HCT116 (cell line): ENCODE measurements around the gene MAB21L3. TPM values are rescaled to one million over a fixed set of nuclear protein-coding genes. Genes with fewer than 3 reads are reported as not detected.

ENCODE experiments used
- ATAC-seq: fragments of 200-7000 bp; cut with Tn5 transposase; 2 replicates; pipeline ENCODE4 v1.9.1; 2020; ENCODE audit warnings: mild to moderate bottlenecking, moderate library complexity
- BruUV-seq: library from RNA; stranded (reverse); fragments of 400-500 nt; replicated peaks from 2 replicates; lab custom pipeline; 2021; lab: Mats Ljungman, UMichigan
- CTCF ChIA-PET: fragments of 300-600 bp; sonication (Branson Sonifier 250); formaldehyde crosslinking; loops from one replicate; lab custom pipeline; 2021; ENCODE audit warnings: antibody characterized with exemption; lab: Charles Lee
- POLR2A ChIA-PET: fragments of 300-600, 350-600 bp; sonication (Branson Sonifier 250); formaldehyde crosslinking; loops from one replicate; lab custom pipeline; 2021; ENCODE audit warnings: antibody characterized with exemption; lab: Charles Lee
- RAD21 ChIA-PET, 2 experiments: fragments of 300-600 bp; sonication (Branson Sonifier 250); formaldehyde crosslinking; loops; one replicate each; lab custom pipeline; 2023; ENCODE audit warnings: low total read pairs in 2 of 2; ENCODE audit not compliant: uncharacterized antibody in 2 of 2, unreplicated experiment in 2 of 2, low non-redundant PET in 1 of 2; lab: Charles Lee
- DNase-seq: peaks from one replicate; pipeline ENCODE4 v3.0.0-alpha.2; 2010; ENCODE audit warnings: low read depth, low spot score
- H2AFZ ChIP-seq: fragments of 200-600 bp; shearing (Covaris generic), sonication (generic); 2 replicates; pipeline ENCODE4 v1.6.1; 2017; ENCODE audit warnings: low read depth, mixed run types, mixed read lengths, antibody characterized with exemption, low read length; ENCODE audit not compliant: poor library complexity, severe bottlenecking
- H3K27ac ChIP-seq: 2 replicates; pipeline ENCODE4 v1.5.1; 2012; ENCODE audit warnings: low read depth, low read length
- H3K27me3 ChIP-seq: fragments of 200-600 bp; sonication (generic); 2 replicates; pipeline ENCODE4 v1.6.1; 2016; ENCODE audit warnings: mixed run types, low read length, mixed read lengths; ENCODE audit not compliant: insufficient read depth
- H3K36me3 ChIP-seq, 2 experiments: fragments of 200-500 bp in 1 of 2; fragments of 200-600 bp in 1 of 2; sonication (Bioruptor generic) in 1 of 2; sonication (generic) in 1 of 2; 2 replicates each; pipeline versions ENCODE4 v1.5.1 to v1.6.1; 2014 to 2016; ENCODE audit warnings: low read length in 2 of 2, inconsistent platforms in 1 of 2, mixed read lengths in 1 of 2, mixed run types in 1 of 2; ENCODE audit not compliant: insufficient read depth in 2 of 2, control insufficient read depth in 1 of 2
- H3K4me1 ChIP-seq, 2 experiments: fragments of 200-600 bp in 1 of 2; sonication (generic) in 1 of 2; 2 replicates each; pipeline versions ENCODE4 v1.5.1 to v1.6.1; 2012 to 2017; ENCODE audit warnings: low read length in 2 of 2, inconsistent platforms in 1 of 2, mild to moderate bottlenecking in 1 of 2, mixed read lengths in 1 of 2, mixed run types in 1 of 2, moderate library complexity in 1 of 2; ENCODE audit not compliant: insufficient read depth in 2 of 2, control insufficient read depth in 1 of 2
- H3K4me2 ChIP-seq: fragments of 200-600 bp; sonication (generic); 2 replicates; pipeline ENCODE4 v1.6.1; 2017; ENCODE audit warnings: mixed run types, low read length, mixed read lengths
- H3K4me3 ChIP-seq, 2 experiments: fragments of 200-600 bp in 1 of 2; sonication (generic) in 1 of 2; replicated peaks in 1 of 2; 2 replicates each; pipeline ENCODE4 v1.5.1; 2011 to 2016; ENCODE audit warnings: low read length in 2 of 2, control low read depth in 1 of 2, low read depth in 1 of 2, mild to moderate bottlenecking in 1 of 2, mixed read lengths in 1 of 2, mixed run types in 1 of 2
- H3K79me2 ChIP-seq: fragments of 200-600 bp; sonication (generic); 2 replicates; pipeline ENCODE4 v1.6.1; 2017; ENCODE audit warnings: mild to moderate bottlenecking, mixed run types, low read length, moderate library complexity, mixed read lengths; ENCODE audit not compliant: insufficient read depth
- H3K9ac ChIP-seq: fragments of 200-600 bp; sonication (generic); 2 replicates; pipeline ENCODE4 v1.6.1; 2016; ENCODE audit warnings: low read length, mixed read lengths
- H3K9me2 ChIP-seq: fragments of 200-600 bp; sonication (generic), shearing (Covaris generic); 2 replicates; pipeline ENCODE4 v1.6.1; 2017; ENCODE audit warnings: mixed run types, mild to moderate bottlenecking, moderate library complexity; ENCODE audit not compliant: insufficient read depth
- H3K9me3 ChIP-seq, 2 experiments: fragments of 200-500 bp in 1 of 2; fragments of 200-600 bp in 1 of 2; sonication (Bioruptor generic) in 1 of 2; sonication (generic) in 1 of 2; 2 replicates each; pipeline ENCODE4 v1.6.1; 2014 to 2017; ENCODE audit warnings: low read length in 2 of 2, mixed read lengths in 2 of 2, inconsistent platforms in 1 of 2, low read depth in 1 of 2, mild to moderate bottlenecking in 1 of 2, mixed run types in 1 of 2, moderate library complexity in 1 of 2; ENCODE audit not compliant: control insufficient read depth in 1 of 2, insufficient read depth in 1 of 2
- H4K20me1 ChIP-seq: fragments of 200-600 bp; sonication (generic), shearing (Covaris generic); 2 replicates; pipeline ENCODE4 v1.6.1; 2017; ENCODE audit warnings: mixed run types, mild to moderate bottlenecking, moderate library complexity; ENCODE audit not compliant: insufficient read depth
- ATF3 ChIP-seq: IDR thresholded peaks from 2 replicates; pipeline ENCODE4 v1.6.1; 2012
- CEBPB ChIP-seq: IDR thresholded peaks from 2 replicates; pipeline ENCODE4 v1.6.1; 2012; ENCODE audit warnings: low read depth
- EGR1 ChIP-seq: IDR thresholded peaks from 2 replicates; pipeline ENCODE4 v1.6.1; 2012; ENCODE audit warnings: low read depth
- ELF1 ChIP-seq: IDR thresholded peaks from 2 replicates; pipeline ENCODE4 v1.6.1; 2012; ENCODE audit warnings: low read depth, borderline replicate concordance
- EZH2phosphoT487 ChIP-seq: fragments of 200-600 bp; IDR thresholded peaks from 2 replicates; pipeline ENCODE4 v1.6.1; 2018; ENCODE audit warnings: antibody characterized with exemption, borderline replicate concordance
- JUND ChIP-seq: IDR thresholded peaks from 2 replicates; pipeline ENCODE4 v1.6.1; 2012
- POLR2A ChIP-seq: IDR thresholded peaks from 2 replicates; pipeline ENCODE4 v1.7.0; 2011; ENCODE audit warnings: borderline replicate concordance; ENCODE audit not compliant: insufficient read depth, insufficient read length; ENCODE audit errors: extremely low read depth
- POLR2AphosphoS5 ChIP-seq: IDR thresholded peaks from 2 replicates; pipeline ENCODE4 v1.6.1; 2011; ENCODE audit warnings: mild to moderate bottlenecking, low read depth, low read length, moderate library complexity
- SIN3A ChIP-seq: IDR thresholded peaks from 2 replicates; pipeline ENCODE4 v1.6.1; 2012; ENCODE audit warnings: low read depth
- SP1 ChIP-seq: IDR thresholded peaks from 2 replicates; pipeline ENCODE4 v1.6.1; 2012; ENCODE audit warnings: low read depth
- SRF ChIP-seq: IDR thresholded peaks from 2 replicates; pipeline ENCODE4 v1.6.1; 2012; ENCODE audit warnings: low read depth
- TCF7L2 ChIP-seq: IDR thresholded peaks from 2 replicates; pipeline ENCODE4 v1.7.0; 2011; ENCODE audit warnings: borderline replicate concordance, inconsistent platforms; ENCODE audit not compliant: insufficient read depth, insufficient read length; ENCODE audit errors: extremely low read depth
- YY1 ChIP-seq: IDR thresholded peaks from 2 replicates; pipeline ENCODE4 v1.6.1; 2011; ENCODE audit warnings: low read length, low read depth, moderate library complexity, mild to moderate bottlenecking; ENCODE audit not compliant: insufficient replicate concordance; ENCODE audit errors: extremely low read depth
- ZNF274 ChIP-seq: fragments of 200-500 bp; sonication (Bioruptor generic); IDR thresholded peaks from 2 replicates; pipeline ENCODE4 v1.6.1; 2014; ENCODE audit warnings: mild to moderate bottlenecking, low read depth, low read length, inconsistent platforms
- intact Hi-C: fragments of 100-400 bp; cut with micrococcal nuclease; formaldehyde crosslinking; loops from 2 replicates; pipeline ENCODE4 v1.10.0; 2022
- total RNA-seq: library from RNA; stranded (reverse); gene quantifications from one replicate; pipeline ENCODE4 v1.2.1, GENCODE V29; 2021; ENCODE audit not compliant: unreplicated experiment
- TF ChIP-seq, protein P1 (sequence below): IDR thresholded peaks from 2 replicates; pipeline ENCODE4 v1.6.1; 2012
- TF ChIP-seq, protein P2 (sequence below): IDR thresholded peaks from 2 replicates; pipeline ENCODE4 v1.6.1; 2012; ENCODE audit warnings: low read depth
- TF ChIP-seq, protein P3 (sequence below): IDR thresholded peaks from 2 replicates; pipeline ENCODE4 v1.6.1; 2011; ENCODE audit warnings: mild to moderate bottlenecking, low read length, moderate library complexity; ENCODE audit not compliant: insufficient replicate concordance; ENCODE audit errors: extremely low read depth
- TF ChIP-seq, protein P4 (sequence below), 3 experiments: fragments of 200-600 bp in 1 of 3; sonication (generic) in 1 of 3; IDR thresholded peaks in 2 of 3; conservative IDR thresholded peaks in 1 of 3; 2 replicates each; pipeline ENCODE4 v1.5.1; 2012 to 2017; ENCODE audit warnings: low read depth in 2 of 3, low read length in 2 of 3, antibody characterized with exemption in 1 of 3, borderline replicate concordance in 1 of 3, control low read depth in 1 of 3, mild to moderate bottlenecking in 1 of 3, mixed read lengths in 1 of 3, mixed run types in 1 of 3, moderate library complexity in 1 of 3; ENCODE audit not compliant: insufficient read depth in 1 of 3

The MAB21L3 gene
- total RNA-seq, 1 experiment from 2014 or later, result not detected

DNA sequence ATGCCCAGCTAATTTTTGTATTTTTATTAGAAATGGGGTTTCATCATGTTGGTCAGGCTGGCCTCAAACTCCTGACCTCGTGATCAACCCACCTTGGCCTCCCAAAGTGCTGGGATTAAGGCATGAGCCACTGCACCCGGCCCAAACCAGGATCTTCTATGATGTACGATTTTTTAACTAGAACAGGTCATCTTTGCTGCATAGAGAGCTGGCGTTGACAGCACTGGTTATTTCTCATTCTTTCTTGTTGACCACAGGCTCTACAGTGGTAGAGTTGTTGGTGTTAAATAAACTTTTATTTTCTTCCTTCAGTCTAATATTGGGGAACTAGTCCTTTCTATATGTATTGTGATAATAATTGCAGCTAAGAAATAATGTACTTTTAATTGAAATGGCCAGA is 3.8 kb upstream of the MAB21L3 start:
- CTCF ChIA-PET, result no interaction called here
- no peak for ATAC-seq

More for the DNA sequence above, 3.8 kb upstream of the MAB21L3 start:
- Histone ChIP-seq H3K36me3 (no peaks in the 10 kb centered on the region), H3K4me1 (peaks cover 5 to 13% of the 10 kb centered on the region in 2 experiments; a peak in 3 of 4 replicates), H4K20me1 (no peaks in the 10 kb centered on the region), H2AFZ (no peak overlapping the region), H3K9me2 (no peaks in the 10 kb centered on the region), H3K79me2 (no peaks in the 10 kb centered on the region), H3K9me3 (no peaks in the 10 kb centered on the region), H3K4me2 (no peak overlapping the region), H3K4me3 (no peak overlapping the region), H3K9ac (no peak overlapping the region), H3K27ac (no peak overlapping the region)
- intact Hi-C loops, result no loop called here
- BruUV-seq, result no TSS peak
- DNase-seq, result no peak
- RAD21 ChIA-PET, result no interaction called here
- POLR2A ChIA-PET, result no interaction called here
- TF ChIP-seq YY1, result no peak
- no peak for TF ChIP-seq POLR2AphosphoS5
- TF ChIP-seq EGR1, result no peak
- TF ChIP-seq SP1, result no peak
- TF ChIP-seq, protein P1, sequence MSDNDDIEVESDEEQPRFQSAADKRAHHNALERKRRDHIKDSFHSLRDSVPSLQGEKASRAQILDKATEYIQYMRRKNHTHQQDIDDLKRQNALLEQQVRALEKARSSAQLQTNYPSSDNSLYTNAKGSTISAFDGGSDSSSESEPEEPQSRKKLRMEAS, result no peak
- TF ChIP-seq TCF7L2, result no peak
- TF ChIP-seq, protein P2, sequence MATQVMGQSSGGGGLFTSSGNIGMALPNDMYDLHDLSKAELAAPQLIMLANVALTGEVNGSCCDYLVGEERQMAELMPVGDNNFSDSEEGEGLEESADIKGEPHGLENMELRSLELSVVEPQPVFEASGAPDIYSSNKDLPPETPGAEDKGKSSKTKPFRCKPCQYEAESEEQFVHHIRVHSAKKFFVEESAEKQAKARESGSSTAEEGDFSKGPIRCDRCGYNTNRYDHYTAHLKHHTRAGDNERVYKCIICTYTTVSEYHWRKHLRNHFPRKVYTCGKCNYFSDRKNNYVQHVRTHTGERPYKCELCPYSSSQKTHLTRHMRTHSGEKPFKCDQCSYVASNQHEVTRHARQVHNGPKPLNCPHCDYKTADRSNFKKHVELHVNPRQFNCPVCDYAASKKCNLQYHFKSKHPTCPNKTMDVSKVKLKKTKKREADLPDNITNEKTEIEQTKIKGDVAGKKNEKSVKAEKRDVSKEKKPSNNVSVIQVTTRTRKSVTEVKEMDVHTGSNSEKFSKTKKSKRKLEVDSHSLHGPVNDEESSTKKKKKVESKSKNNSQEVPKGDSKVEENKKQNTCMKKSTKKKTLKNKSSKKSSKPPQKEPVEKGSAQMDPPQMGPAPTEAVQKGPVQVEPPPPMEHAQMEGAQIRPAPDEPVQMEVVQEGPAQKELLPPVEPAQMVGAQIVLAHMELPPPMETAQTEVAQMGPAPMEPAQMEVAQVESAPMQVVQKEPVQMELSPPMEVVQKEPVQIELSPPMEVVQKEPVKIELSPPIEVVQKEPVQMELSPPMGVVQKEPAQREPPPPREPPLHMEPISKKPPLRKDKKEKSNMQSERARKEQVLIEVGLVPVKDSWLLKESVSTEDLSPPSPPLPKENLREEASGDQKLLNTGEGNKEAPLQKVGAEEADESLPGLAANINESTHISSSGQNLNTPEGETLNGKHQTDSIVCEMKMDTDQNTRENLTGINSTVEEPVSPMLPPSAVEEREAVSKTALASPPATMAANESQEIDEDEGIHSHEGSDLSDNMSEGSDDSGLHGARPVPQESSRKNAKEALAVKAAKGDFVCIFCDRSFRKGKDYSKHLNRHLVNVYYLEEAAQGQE, result no peak
- no peak for TF ChIP-seq CEBPB
- TF ChIP-seq, protein P3, sequence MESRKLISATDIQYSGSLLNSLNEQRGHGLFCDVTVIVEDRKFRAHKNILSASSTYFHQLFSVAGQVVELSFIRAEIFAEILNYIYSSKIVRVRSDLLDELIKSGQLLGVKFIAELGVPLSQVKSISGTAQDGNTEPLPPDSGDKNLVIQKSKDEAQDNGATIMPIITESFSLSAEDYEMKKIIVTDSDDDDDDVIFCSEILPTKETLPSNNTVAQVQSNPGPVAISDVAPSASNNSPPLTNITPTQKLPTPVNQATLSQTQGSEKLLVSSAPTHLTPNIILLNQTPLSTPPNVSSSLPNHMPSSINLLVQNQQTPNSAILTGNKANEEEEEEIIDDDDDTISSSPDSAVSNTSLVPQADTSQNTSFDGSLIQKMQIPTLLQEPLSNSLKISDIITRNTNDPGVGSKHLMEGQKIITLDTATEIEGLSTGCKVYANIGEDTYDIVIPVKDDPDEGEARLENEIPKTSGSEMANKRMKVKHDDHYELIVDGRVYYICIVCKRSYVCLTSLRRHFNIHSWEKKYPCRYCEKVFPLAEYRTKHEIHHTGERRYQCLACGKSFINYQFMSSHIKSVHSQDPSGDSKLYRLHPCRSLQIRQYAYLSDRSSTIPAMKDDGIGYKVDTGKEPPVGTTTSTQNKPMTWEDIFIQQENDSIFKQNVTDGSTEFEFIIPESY, result no peak
- no peak for TF ChIP-seq POLR2A
- no peak for TF ChIP-seq ZNF274
- no peak for TF ChIP-seq ELF1
- TF ChIP-seq ATF3, result no peak
- TF ChIP-seq SRF, result no peak
- TF ChIP-seq SIN3A, result no peak
- TF ChIP-seq, protein P4, sequence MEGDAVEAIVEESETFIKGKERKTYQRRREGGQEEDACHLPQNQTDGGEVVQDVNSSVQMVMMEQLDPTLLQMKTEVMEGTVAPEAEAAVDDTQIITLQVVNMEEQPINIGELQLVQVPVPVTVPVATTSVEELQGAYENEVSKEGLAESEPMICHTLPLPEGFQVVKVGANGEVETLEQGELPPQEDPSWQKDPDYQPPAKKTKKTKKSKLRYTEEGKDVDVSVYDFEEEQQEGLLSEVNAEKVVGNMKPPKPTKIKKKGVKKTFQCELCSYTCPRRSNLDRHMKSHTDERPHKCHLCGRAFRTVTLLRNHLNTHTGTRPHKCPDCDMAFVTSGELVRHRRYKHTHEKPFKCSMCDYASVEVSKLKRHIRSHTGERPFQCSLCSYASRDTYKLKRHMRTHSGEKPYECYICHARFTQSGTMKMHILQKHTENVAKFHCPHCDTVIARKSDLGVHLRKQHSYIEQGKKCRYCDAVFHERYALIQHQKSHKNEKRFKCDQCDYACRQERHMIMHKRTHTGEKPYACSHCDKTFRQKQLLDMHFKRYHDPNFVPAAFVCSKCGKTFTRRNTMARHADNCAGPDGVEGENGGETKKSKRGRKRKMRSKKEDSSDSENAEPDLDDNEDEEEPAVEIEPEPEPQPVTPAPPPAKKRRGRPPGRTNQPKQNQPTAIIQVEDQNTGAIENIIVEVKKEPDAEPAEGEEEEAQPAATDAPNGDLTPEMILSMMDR (IDR thresholded peaks at IDR 0.05 in 2 of 3, conservative IDR thresholded peaks at IDR 0.05 in 1 of 3; ENCODE audit: borderline replicate concordance in 1 of 3, insufficient read depth in 1 of 3, low read depth in 2 of 3, low read length in 2 of 3), result no peak
- TF ChIP-seq EZH2phosphoT487, result no peak
- TF ChIP-seq JUND, result no peak
- TF ChIP-seq, all 23 proteins: peak for 0
- H3K27me3 ChIP-seq, result no peaks in the 10 kb centered on the region
